Measurements from ENCODE around the gene TNS3.
"Not testable (repeated sequence)": the region's sequence is repeated elsewhere in the genome, so short reads cannot be mapped to it uniquely, and the experiment has no call there.

Gene TNS3

GRCh38 chr7:47449810-47450590 lies 131.9 kb downstream of the TNS3 start:
- DNase-seq = no peak

- no peak for DNase-seq
Measured at GRCh38 chr7:47448971-47449370, 132.9 kb downstream of the TNS3 start.

GRCh38 chr7:47447621-47448349 lies 134.1 kb downstream of the TNS3 start:
- DNase-seq = no peak

GRCh38 chr7:47446871-47447466 lies 134.9 kb downstream of the TNS3 start:
- DNase-seq = no peak

- DNase-seq = no peak
Measured at GRCh38 chr7:47444376-47445098, 137.4 kb downstream of the TNS3 start.

- DNase-seq = no peak
Measured at GRCh38 chr7:47443049-47443448, 138.9 kb downstream of the TNS3 start.

GRCh38 chr7:47442605-47442865 lies 139.4 kb downstream of the TNS3 start:
- no peak for DNase-seq

- no peak for DNase-seq
Measured at GRCh38 chr7:47441796-47442604, 139.9 kb downstream of the TNS3 start.

GRCh38 chr7:47441048-47441447 lies 140.9 kb downstream of the TNS3 start:
- not testable (repeated sequence) for DNase-seq

GRCh38 chr7:47440320-47440719 lies 141.6 kb downstream of the TNS3 start:
- DNase-seq = no peak

GRCh38 chr7:47439181-47439667 lies 142.7 kb downstream of the TNS3 start:
- no peak for DNase-seq

GRCh38 chr7:47438411-47439029 lies 143.4 kb downstream of the TNS3 start:
- no peak for DNase-seq

GRCh38 chr7:47435889-47436312 lies 146.0 kb downstream of the TNS3 start:
- no peak for DNase-seq

- no peak for DNase-seq
Measured at GRCh38 chr7:47433564-47433895, 148.4 kb downstream of the TNS3 start.

- DNase-seq = no peak
Measured at GRCh38 chr7:47432671-47433563, 149.0 kb downstream of the TNS3 start.

GRCh38 chr7:47430422-47430821 lies 151.5 kb downstream of the TNS3 start:
- DNase-seq = no peak

GRCh38 chr7:47428768-47429472 lies 153.0 kb downstream of the TNS3 start:
- no peak for DNase-seq

GRCh38 chr7:47428052-47428767 lies 153.7 kb downstream of the TNS3 start:
- DNase-seq = no peak

- no peak for DNase-seq
Measured at GRCh38 chr7:47427051-47427643, 154.8 kb downstream of the TNS3 start.
